ENCODE data around the gene PRSS33.

The PRSS33 gene

DNA sequence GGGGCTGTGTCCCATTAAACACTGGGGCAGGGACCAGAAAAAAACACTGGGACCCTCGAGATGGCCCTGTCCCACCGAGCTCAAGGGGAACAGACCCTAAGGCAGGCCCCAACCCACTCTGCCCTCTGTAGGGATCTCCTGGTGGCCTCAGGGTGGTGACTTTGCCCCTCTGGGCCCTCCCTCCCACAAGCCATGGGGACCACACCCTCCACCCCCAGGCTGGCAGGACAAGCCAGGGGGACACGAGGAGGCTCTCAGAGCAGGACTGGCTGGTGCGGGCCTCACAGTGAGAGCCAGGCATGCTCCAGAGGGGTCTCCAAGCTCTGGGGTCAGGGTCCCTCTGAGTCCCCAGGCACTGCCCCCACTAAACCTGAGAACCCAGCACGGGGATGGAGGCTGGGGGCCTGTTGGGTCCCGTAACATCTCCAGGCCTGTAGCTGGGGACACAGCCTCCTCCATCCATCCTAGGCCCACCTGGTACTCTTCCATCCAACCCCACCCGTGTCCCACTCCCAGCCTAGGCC, 49.4 kb downstream of the PRSS33 start:
- no peak for DNase-seq

- DNase-seq: no peak
These were observed 50.1 kb downstream of the PRSS33 start for GRCh38 chr16:2737238-2737605.

DNA sequence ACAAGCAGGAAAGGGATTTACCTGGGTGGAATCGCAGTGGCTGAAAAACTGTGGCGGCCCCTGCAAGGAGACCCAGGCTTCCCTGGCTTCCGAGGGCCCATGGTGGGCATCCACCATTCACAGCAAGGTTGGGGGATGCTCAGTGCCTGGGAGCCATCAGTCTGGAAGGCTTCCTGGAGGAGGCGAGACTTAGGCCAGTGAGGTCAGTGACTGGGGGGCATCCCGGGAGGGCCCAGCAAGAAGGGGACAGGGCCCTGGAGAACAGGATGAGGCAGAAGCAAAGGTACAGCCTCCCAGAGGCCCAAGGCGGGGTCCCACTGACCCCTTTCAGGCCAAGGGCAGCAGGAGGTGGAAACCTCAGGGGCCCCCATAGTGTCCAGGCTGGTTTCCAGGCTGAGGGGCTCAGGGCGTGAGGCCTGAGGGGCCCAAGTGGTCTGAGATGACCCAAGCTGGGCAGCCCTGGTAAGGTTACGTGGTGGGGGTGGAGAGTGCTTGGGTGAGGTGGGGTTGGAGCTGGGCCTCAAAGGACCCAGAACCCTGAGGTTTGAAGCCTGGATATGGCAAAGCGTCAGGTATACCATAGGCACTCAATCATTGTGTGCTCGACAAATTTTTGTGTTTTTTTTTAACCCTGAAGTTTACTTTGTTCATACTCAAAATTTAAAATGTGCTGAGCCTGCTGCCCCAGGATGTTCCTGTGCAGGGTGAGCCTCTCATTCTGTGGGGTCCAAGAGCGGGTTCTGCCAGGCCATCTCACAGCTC, 50.7 kb downstream of the PRSS33 start:
- no peak for DNase-seq

DNA sequence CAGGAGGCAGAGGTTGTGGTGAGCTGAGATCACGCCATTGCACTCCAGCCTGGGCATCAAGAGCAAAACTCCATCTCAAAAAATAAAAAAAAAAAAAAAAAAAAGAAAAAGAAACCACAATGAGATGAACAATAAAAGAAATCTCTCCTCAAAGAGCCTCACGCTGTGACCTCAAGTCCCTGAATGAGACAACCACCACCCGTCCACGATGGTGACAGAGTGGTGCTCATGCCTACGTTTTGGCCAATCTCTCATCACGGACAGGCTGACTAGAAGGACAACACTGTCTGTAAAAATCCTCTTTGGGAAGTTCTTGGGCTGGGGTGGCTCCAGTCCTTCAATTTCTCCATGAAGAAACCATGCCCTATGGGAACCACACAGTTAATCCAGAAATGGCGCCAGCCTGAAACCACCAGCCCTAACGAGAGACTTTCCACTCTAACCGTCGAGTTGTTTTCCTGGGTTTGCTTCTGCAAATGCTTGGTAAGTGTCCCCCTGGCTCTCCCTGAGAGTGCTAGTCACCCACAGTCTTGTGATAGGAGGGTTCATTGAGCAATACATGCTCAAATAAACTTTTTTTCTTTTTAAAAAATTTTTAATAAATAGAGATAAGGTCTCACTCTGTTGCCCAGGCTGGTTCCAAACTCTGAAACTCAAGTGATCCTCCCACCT, 52.4 kb downstream of the PRSS33 start:
- DNase-seq: no peak
